Activated T-helper 9 cell treated with anti-CD3 and anti-CD28 coated beads, Interleukin-2, amount 50 U/mL, for 16 hours (primary cell): ENCODE data around the gene MAPK4.
"Not testable (repeated sequence)": the region's sequence is repeated elsewhere in the genome, so short reads cannot be mapped to it uniquely, and the experiment has no call there.

ENCODE experiments used
- DNase-seq: peaks from one replicate; pipeline ENCODE4 v3.0.0-alpha.2; 2020; ENCODE audit warnings: low read depth

MAPK4 gene

DNA sequence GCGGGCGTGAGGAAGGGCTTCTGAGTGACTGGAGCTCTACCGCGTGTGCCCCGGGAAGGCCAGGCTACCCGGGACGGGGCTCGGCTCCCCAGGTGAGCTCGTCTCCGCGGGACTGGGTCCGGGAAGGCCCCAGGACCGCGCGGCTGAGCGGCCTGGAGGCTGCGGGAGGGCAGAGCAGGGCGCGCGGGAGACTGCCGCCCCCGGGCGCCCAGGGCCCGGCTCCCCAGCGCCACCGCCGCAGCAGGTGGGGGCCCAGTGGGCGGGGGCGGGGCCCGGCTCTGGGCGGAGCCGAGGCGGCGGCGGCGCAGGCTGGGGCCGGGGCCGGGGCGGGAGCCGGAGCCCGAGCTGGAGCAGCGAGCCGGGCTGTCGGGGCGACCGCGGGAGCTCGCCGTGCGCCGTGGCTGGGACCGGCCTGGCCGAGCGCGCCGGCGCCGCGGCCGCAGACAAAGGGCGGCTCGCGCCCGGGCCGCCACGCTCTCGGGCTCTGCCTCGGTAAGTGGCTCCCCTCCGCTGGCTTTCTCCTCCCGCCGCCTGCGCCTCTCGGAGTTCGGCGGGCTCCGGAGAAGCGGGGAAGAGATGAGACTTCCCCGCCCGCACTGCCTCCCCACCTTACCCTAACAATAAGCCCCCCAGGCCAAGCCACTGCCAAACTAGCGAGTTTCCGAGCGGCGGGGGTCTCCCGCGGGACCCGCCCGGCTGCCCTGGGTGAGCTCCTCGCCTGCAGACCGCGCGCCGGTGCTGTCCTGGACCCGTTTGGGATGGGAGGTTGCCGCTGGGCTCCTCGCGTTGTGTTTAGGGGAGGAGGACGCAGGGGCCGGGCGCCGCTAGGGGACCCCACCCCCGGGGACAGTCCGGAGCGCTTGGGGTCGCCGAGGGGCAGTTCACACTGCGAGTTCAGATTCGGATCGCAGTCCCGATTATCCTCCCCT lies at the start of gene MAPK4:
MAPK4 (plus strand) TSS at position 336 of the 929 bp plus-strand sequence. CDS start 103,872 bp downstream, outside the sequence.
- no peak for DNase-seq

GRCh38 chr18:50517277-50517676 lies 42.6 kb upstream of the MAPK4 start:
- not testable (repeated sequence) for DNase-seq

GRCh38 chr18:50518787-50519546 lies 40.9 kb upstream of the MAPK4 start:
- no peak for DNase-seq

- no peak for DNase-seq
These were observed 36.7 kb upstream of the MAPK4 start for GRCh38 chr18:50523165-50523564.

DNA sequence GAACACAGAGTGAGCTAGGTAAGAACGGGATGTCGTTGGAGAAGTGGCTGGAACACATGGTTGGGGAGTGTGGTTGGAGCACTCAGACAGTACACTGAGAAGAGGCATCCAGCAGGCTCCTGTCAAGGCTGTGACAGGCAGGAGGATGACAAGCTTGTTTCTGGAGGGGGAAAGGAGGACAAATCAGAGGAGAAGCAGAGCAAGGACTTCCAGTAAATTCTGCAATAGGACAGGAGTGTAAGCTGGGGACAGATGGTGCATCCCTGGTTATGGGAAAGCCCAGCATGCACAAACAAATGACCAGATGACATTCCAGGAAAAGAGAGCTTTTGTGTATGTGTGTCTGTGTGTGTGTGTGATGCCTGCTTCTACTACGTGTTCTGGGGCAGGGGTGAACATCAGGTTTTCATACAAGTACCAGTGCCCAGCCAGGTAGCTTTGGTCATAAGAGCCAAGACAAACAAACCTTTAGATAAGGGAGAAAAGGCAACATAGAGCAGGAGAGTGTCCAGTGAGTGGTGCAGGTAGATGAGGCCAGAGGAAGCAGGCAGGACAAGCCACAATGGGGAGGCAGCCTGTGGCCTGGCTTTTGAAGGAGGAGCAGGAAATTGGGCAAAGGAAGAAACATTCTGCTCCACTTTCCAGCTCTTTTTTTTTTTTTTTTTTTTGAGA lies 32.1 kb upstream of the MAPK4 start:
- DNase-seq: no peak

DNA sequence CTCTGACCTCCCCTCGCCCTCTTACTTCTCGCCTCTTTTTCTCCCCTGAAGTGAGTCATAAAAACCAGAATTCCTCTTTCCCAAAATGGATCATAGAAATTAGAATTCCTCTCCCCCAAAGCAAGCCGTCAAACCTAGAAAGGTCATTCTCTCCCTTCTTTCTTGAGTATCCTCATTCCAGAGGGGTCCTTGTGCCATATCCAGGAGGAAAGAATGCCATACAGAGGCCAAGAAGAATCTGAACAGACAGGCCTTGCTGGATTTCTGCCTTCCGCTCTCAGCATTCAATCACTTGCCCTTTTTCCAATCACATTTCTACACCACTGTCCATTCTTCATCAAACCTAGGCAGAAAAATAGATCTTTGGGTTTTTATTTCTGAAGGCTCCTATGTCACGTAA lies 31.1 kb upstream of the MAPK4 start:
- no peak for DNase-seq

GRCh38 chr18:50533822-50534221 lies 26.1 kb upstream of the MAPK4 start:
- not testable (repeated sequence) for DNase-seq

DNA sequence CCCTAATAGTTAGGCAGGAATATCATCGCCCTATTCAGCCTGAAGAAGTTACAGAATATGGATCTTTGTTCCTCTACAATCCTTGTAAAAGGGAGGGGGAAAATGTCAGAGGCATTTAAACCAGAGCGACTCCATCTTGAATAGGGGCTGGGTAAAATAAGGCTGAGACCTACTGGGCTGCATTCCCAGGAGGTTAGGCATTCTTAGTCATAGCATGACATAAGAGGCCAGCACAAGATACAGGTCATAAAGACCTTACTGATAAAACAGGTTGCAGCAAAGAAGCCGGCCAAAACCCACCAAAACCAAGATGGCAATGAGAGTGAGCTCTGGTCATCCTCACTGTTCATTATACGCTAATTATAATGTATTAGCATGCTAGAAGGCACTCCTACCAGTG lies 15.4 kb upstream of the MAPK4 start:
- not testable (repeated sequence) for DNase-seq

DNA sequence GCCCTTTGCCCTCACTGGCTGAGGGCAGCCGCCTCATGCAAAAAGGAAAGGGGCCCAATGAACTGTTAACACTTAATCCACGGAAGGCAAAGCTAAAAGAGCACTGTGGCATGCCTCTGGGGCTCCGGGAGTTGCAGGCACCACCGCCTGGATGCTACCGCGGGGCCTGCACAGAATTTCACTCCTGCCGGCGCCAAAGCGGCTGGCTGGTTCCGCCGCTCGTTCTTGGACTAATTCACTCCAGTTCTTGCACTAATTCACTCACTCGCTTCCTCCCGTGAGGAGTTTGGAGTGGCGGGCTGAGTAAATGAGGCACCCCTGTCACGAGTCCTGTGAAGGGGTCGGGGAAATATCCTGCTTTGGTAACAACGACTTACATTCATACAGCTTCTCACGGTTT lies 14.0 kb upstream of the MAPK4 start:
- DNase-seq: no peak

GRCh38 chr18:50548160-50548559 lies 11.7 kb upstream of the MAPK4 start:
- no peak for DNase-seq

GRCh38 chr18:50551651-50552050 lies 8.2 kb upstream of the MAPK4 start:
- not testable (repeated sequence) for DNase-seq

- DNase-seq: no peak
These were observed 1.7 kb upstream of the MAPK4 start for GRCh38 chr18:50558157-50558556.

GRCh38 chr18:50558948-50559751 lies 737 bp upstream of the MAPK4 start:
- no peak for DNase-seq

- no peak for DNase-seq
These were observed 1.1 kb downstream of the MAPK4 start for GRCh38 chr18:50560681-50561629.

DNA sequence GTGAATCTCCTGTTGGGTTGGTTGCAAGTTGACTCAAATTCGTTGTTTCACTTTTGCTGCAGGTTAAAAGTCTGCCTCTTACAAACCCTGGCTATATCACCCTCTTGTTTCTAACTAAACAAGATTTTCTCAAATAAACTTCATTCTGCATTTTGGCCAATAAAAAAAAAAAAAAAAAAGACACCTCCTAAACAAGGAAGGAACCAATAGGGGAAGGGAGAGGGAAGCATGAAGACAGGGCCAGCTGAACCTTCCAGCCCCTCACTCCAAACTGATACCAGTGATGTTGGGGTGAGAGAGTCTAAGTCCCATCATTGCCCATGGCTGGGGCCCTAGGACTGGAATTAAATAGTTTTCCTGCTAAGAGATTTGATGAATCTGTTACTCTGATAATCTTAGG lies 2.4 kb downstream of the MAPK4 start:
- DNase-seq: not testable (repeated sequence)

GRCh38 chr18:50562686-50563085 lies 2.8 kb downstream of the MAPK4 start:
- no peak for DNase-seq

DNA sequence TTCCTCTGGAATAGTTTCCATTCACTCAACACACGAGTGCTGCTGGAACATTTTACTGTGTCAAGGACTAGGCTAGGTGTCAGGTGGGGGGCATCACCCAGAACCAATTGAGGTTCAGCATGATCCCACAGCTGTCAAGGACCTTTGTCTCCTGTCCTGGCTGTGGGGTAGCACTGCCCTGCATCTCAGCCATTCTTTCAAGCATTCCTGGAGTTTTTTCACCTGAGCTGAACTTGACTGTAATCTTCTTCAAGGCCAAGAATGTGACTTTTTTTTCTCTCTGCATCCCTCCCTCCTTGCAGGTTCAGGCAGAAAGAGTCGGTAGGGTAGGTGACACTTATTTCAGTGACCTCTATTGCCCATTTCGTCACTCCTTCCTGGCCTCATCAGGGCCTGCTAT lies 3.5 kb downstream of the MAPK4 start:
- DNase-seq: no peak

GRCh38 chr18:50569930-50570329 lies 10.0 kb downstream of the MAPK4 start:
- DNase-seq: no peak

GRCh38 chr18:50571606-50572005 lies 11.7 kb downstream of the MAPK4 start:
- no peak for DNase-seq

DNA sequence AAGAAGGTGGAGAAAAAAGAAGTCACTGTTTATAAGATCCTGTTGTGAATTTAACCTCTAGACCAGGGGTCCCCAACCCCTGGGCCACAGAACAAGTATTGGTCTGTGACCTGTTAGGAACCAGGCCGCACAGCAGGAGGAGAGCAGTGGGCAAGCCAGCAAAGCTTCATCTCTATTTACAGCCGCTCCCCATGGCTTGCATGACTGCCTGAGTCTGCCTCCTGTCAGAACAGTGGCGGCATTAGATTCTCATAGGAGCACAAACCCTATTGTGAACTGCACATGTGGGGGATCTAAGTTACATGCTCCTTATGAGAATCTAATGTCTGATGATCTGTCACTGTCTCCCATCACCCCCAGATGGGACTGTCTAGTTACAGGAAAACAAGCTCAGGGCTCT lies 13.3 kb downstream of the MAPK4 start:
- DNase-seq: not testable (repeated sequence)
